Measurements from ENCODE around the gene C19orf73.

Gene C19orf73

GRCh38 chr19:49152119-49152550 is 33.2 kb upstream of the C19orf73 start:
- no peak for TF ChIP-seq CTCF (conservative IDR thresholded peaks at IDR 0.05; ENCODE audit: low read depth, low read length)
- Histone ChIP-seq H4K20me1 (ENCODE audit: insufficient read depth) (no peaks in the 10 kb centered on the region), H3K4me3 (IDR thresholded peaks at IDR 0.05; ENCODE audit: insufficient read depth, low read depth, low read length) (no peak overlapping the region), H3K4me1 (ENCODE audit: low read depth, poor library complexity, severe bottlenecking) (peaks cover 21% of the 10 kb centered on the region), H3K79me2 (ENCODE audit: insufficient read depth, low read depth) (no peaks in the 10 kb centered on the region), H2AFZ (ENCODE audit: low read depth) (0 out of 2 replicates have a peak overlapping the region, but pooled peaks have one; percentile 23), H3K4me2 (peak overlapping the region; percentile 100), H3K36me3 (ENCODE audit: insufficient read depth) (no peaks in the 10 kb centered on the region), H3K9ac (no peak overlapping the region), H3K27me3 (ENCODE audit: insufficient read depth, low read depth) (peaks cover 74% of the 10 kb centered on the region), H3K27ac (no peak overlapping the region)

GRCh38 chr19:49151267-49152118 is 32.5 kb upstream of the C19orf73 start:
- Histone ChIP-seq H2AFZ (ENCODE audit: low read depth) (0 out of 2 replicates have a peak overlapping the region, but pooled peaks have one; percentile 23), H3K9ac (no peak overlapping the region), H3K27me3 (ENCODE audit: insufficient read depth, low read depth) (peaks cover 79% of the 10 kb centered on the region), H3K4me2 (peak overlapping the region; percentile 100), H3K4me1 (ENCODE audit: low read depth, poor library complexity, severe bottlenecking) (peaks cover 21% of the 10 kb centered on the region), H3K36me3 (ENCODE audit: insufficient read depth) (no peaks in the 10 kb centered on the region), H3K27ac (no peak overlapping the region), H4K20me1 (ENCODE audit: insufficient read depth) (no peaks in the 10 kb centered on the region), H3K4me3 (IDR thresholded peaks at IDR 0.05; ENCODE audit: insufficient read depth, low read depth, low read length) (no peak overlapping the region), H3K79me2 (ENCODE audit: insufficient read depth, low read depth) (no peaks in the 10 kb centered on the region)
- no peak for TF ChIP-seq CTCF (conservative IDR thresholded peaks at IDR 0.05; ENCODE audit: low read depth, low read length)

- Histone ChIP-seq H3K4me3 (IDR thresholded peaks at IDR 0.05; ENCODE audit: insufficient read depth, low read depth, low read length) (no peak overlapping the region), H3K27me3 (ENCODE audit: insufficient read depth, low read depth) (peaks cover 78% of the 10 kb centered on the region), H3K79me2 (ENCODE audit: insufficient read depth, low read depth) (no peaks in the 10 kb centered on the region), H3K9ac (no peak overlapping the region), H4K20me1 (ENCODE audit: insufficient read depth) (no peaks in the 10 kb centered on the region), H3K36me3 (ENCODE audit: insufficient read depth) (no peaks in the 10 kb centered on the region), H3K4me2 (peak overlapping the region; percentile 100), H2AFZ (ENCODE audit: low read depth) (no peak overlapping the region; the same call in 1 of the 2 replicates), H3K27ac (no peak overlapping the region), H3K4me1 (ENCODE audit: low read depth, poor library complexity, severe bottlenecking) (peaks cover 24% of the 10 kb centered on the region)
- TF ChIP-seq CTCF (conservative IDR thresholded peaks at IDR 0.05; ENCODE audit: low read depth, low read length), result no peak
Observed at GRCh38 chr19:49150944-49151243, 32.0 kb upstream of the C19orf73 start.

- H3K9ac ChIP-seq, result peak overlapping the region; percentile 7; the same call in 1 of the 2 replicates
- no peak overlapping the region for H3K27ac ChIP-seq
- no peak overlapping the region for H3K4me3 ChIP-seq (IDR thresholded peaks at IDR 0.05; ENCODE audit: insufficient read depth, low read depth, low read length)
- no peaks in the 10 kb centered on the region for H3K79me2 ChIP-seq (ENCODE audit: insufficient read depth, low read depth)
- H3K36me3 ChIP-seq (ENCODE audit: insufficient read depth), result no peaks in the 10 kb centered on the region
- H2AFZ ChIP-seq (ENCODE audit: low read depth), result peak overlapping the region; percentile 58
- peaks cover 72% of the 10 kb centered on the region for H3K27me3 ChIP-seq (ENCODE audit: insufficient read depth, low read depth)
- peak overlapping the region; percentile 100 for H3K4me2 ChIP-seq
- no peak for TF ChIP-seq CTCF (conservative IDR thresholded peaks at IDR 0.05; ENCODE audit: low read depth, low read length)
- peaks cover 30% of the 10 kb centered on the region for H3K4me1 ChIP-seq (ENCODE audit: low read depth, poor library complexity, severe bottlenecking)
- H4K20me1 ChIP-seq (ENCODE audit: insufficient read depth), result no peaks in the 10 kb centered on the region
Observed at GRCh38 chr19:49150106-49150943, 31.4 kb upstream of the C19orf73 start.
